Measurements from ENCODE around the gene NECTIN2.
"Not testable (repeated sequence)": the region's sequence is repeated elsewhere in the genome, so short reads cannot be mapped to it uniquely, and the experiment has no call there.

NECTIN2 gene

DNA sequence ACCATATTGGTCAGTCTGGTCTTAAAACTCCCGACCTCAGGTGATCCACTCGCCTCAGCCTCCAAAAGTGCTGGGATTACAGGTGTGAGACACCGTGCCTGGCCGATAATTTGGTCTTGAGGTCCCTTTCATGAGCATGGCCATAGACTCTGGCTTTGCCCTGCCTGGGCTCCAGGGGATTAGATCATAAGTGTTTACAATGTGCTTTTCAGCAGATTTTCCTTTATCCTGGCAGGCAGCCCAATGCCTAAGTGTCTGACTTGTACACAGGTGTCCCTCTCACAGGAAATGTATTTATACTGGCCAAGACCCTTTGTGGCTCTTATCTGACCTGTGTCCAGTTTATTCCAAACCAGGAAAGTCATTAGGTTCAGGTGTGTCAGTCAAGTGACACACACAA, 21.3 kb upstream of the NECTIN2 start:
- TF ChIP-seq EZH2phosphoT487 (IDR thresholded peaks at IDR 0.05; ENCODE audit: low read length) (no peak), EZH2 (optimal IDR thresholded peaks at IDR 0.05; ENCODE audit: low read depth, low read length) (no peak)
- TF ChIP-seq, protein P1, sequence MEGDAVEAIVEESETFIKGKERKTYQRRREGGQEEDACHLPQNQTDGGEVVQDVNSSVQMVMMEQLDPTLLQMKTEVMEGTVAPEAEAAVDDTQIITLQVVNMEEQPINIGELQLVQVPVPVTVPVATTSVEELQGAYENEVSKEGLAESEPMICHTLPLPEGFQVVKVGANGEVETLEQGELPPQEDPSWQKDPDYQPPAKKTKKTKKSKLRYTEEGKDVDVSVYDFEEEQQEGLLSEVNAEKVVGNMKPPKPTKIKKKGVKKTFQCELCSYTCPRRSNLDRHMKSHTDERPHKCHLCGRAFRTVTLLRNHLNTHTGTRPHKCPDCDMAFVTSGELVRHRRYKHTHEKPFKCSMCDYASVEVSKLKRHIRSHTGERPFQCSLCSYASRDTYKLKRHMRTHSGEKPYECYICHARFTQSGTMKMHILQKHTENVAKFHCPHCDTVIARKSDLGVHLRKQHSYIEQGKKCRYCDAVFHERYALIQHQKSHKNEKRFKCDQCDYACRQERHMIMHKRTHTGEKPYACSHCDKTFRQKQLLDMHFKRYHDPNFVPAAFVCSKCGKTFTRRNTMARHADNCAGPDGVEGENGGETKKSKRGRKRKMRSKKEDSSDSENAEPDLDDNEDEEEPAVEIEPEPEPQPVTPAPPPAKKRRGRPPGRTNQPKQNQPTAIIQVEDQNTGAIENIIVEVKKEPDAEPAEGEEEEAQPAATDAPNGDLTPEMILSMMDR (IDR thresholded peaks at IDR 0.05; ENCODE audit: low read length): no peak
- no peak overlapping the region for H2AFZ ChIP-seq (ENCODE audit: low read length)
- H3K79me2 ChIP-seq (ENCODE audit: low read length): no peaks in the 10 kb centered on the region
- no peak for DNase-seq
- no peak overlapping the region for H3K4me3 ChIP-seq (ENCODE audit: low read length)
- H3F3A ChIP-seq (ENCODE audit: insufficient read depth, low read length): no peaks in the 10 kb centered on the region
- no peak overlapping the region for H3K9ac ChIP-seq (ENCODE audit: low read length)
- H3K9me3 ChIP-seq (replicated peaks; ENCODE audit: insufficient read depth, low read length): no peaks in the 10 kb centered on the region
- H4K20me1 ChIP-seq (ENCODE audit: insufficient read depth, low read length): no peaks in the 10 kb centered on the region
- H3K36me3 ChIP-seq (replicated peaks; ENCODE audit: insufficient read depth, low read length): no peaks in the 10 kb centered on the region
- peaks cover 87% of the 10 kb centered on the region for H3K27me3 ChIP-seq (replicated peaks; ENCODE audit: insufficient read depth, low read length)
- H3K4me2 ChIP-seq (ENCODE audit: low read depth, low read length): no peak overlapping the region
- no peaks in the 10 kb centered on the region for H3K9me2 ChIP-seq (replicated peaks; ENCODE audit: insufficient read depth, low read length)
- no peak overlapping the region for H3K27ac ChIP-seq (ENCODE audit: low read length)
- H3K4me1 ChIP-seq (ENCODE audit: low read length): no peaks in the 10 kb centered on the region

DNA sequence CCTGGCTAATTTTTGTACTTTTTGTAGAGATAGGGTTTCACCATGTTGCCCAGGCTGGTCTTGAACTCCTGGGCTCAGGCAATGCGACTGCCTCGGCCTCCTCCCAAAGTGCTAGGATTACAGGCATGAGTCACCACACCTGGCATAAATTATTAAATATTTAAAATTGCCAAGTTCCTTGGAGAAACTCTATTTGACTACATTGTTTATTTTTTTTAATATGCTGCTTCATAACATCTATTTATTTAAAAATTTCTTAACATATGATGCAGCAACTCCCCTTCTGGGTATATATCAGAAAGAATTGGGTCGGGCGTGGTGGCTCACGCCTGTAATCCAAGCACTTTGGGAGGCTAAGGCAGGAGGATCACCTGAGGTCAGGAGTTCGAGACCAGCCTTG, 13.2 kb upstream of the NECTIN2 start:
- H3K9me2 ChIP-seq (replicated peaks; ENCODE audit: insufficient read depth, low read length); H3K9me3 ChIP-seq (replicated peaks; ENCODE audit: insufficient read depth, low read length); H3K27ac ChIP-seq (ENCODE audit: low read length); H3F3A ChIP-seq (ENCODE audit: insufficient read depth, low read length); H4K20me1 ChIP-seq (ENCODE audit: insufficient read depth, low read length); DNase-seq; H3K4me3 ChIP-seq (ENCODE audit: low read length); H3K9ac ChIP-seq (ENCODE audit: low read length); H3K79me2 ChIP-seq (ENCODE audit: low read length); H3K4me2 ChIP-seq (ENCODE audit: low read depth, low read length); H3K4me1 ChIP-seq (ENCODE audit: low read length); H2AFZ ChIP-seq (ENCODE audit: low read length); H3K36me3 ChIP-seq (replicated peaks; ENCODE audit: insufficient read depth, low read length): not testable (repeated sequence)
- H3K27me3 ChIP-seq (replicated peaks; ENCODE audit: insufficient read depth, low read length): peaks cover 82% of the 10 kb centered on the region

DNA sequence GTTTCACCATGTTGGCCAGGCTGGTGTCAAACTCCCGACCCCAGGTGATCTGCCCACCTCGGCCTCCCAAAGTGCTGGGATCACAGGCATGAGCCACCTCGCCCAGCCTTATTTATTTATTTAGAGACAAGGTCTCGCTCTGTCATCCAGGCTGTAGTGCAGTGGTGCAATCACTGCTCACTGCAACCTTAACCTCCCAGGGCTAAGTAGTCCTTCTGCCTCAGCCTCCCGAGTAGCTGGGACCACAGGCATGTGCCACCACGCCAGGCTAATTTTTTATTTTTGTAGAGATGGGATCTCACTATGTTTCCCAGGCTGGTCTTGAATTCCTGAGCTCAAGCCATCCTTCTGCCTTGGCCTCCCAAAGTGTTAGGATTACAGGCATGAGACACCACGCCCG, 11.7 kb upstream of the NECTIN2 start:
- not testable (repeated sequence) for H2AFZ ChIP-seq (ENCODE audit: low read length); H3K36me3 ChIP-seq (replicated peaks; ENCODE audit: insufficient read depth, low read length)

DNA sequence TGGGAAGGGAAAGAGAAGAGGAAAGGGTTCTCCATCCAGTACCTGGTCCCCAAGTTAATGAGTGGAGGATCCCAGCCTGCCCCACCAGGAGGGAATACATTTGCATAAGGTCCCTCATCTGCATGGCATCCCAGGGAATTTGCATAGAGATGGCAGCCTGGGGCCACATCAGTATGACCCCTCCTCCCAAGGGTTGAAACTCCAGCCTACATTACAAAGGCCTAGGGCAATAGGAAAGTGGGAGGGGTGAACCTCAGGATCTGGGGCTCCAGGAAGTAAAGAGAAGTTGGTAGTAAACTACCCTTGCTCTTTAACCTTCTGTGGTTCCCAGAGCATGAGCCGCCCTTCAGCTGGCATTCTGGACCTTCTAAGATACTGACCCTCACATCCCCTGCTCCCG, 6.8 kb upstream of the NECTIN2 start:
- H4K20me1 ChIP-seq (ENCODE audit: insufficient read depth, low read length): no peaks in the 10 kb centered on the region
- no peak overlapping the region for H3K9ac ChIP-seq (ENCODE audit: low read length)
- H3K4me3 ChIP-seq (ENCODE audit: low read length): no peak overlapping the region
- no peak for DNase-seq
- no peak overlapping the region for H2AFZ ChIP-seq (ENCODE audit: low read length)
- no peaks in the 10 kb centered on the region for H3K9me3 ChIP-seq (replicated peaks; ENCODE audit: insufficient read depth, low read length)
- no peaks in the 10 kb centered on the region for H3F3A ChIP-seq (ENCODE audit: insufficient read depth, low read length)
- no peak overlapping the region for H3K4me2 ChIP-seq (ENCODE audit: low read depth, low read length)
- H3K27ac ChIP-seq (ENCODE audit: low read length): no peak overlapping the region
- H3K79me2 ChIP-seq (ENCODE audit: low read length): no peaks in the 10 kb centered on the region
- peaks cover 61% of the 10 kb centered on the region for H3K27me3 ChIP-seq (replicated peaks; ENCODE audit: insufficient read depth, low read length)
- H3K9me2 ChIP-seq (replicated peaks; ENCODE audit: insufficient read depth, low read length): no peaks in the 10 kb centered on the region
- no peaks in the 10 kb centered on the region for H3K36me3 ChIP-seq (replicated peaks; ENCODE audit: insufficient read depth, low read length)
- TF ChIP-seq EZH2phosphoT487 (IDR thresholded peaks at IDR 0.05; ENCODE audit: low read length): no peak
- TF ChIP-seq EZH2 (optimal IDR thresholded peaks at IDR 0.05; ENCODE audit: low read depth, low read length): no peak
- TF ChIP-seq, protein P1 (IDR thresholded peaks at IDR 0.05; ENCODE audit: low read length): no peak
- H3K4me1 ChIP-seq (ENCODE audit: low read length): no peaks in the 10 kb centered on the region

More for the DNA sequence above, 11.7 kb upstream of the NECTIN2 start:
- not testable (repeated sequence) for H3K27ac ChIP-seq (ENCODE audit: low read length); DNase-seq; H3K9ac ChIP-seq (ENCODE audit: low read length); H3K9me3 ChIP-seq (replicated peaks; ENCODE audit: insufficient read depth, low read length); H3F3A ChIP-seq (ENCODE audit: insufficient read depth, low read length); H3K4me1 ChIP-seq (ENCODE audit: low read length); H3K4me3 ChIP-seq (ENCODE audit: low read length); H4K20me1 ChIP-seq (ENCODE audit: insufficient read depth, low read length); H3K9me2 ChIP-seq (replicated peaks; ENCODE audit: insufficient read depth, low read length); H3K4me2 ChIP-seq (ENCODE audit: low read depth, low read length); H3K79me2 ChIP-seq (ENCODE audit: low read length)
- H3K27me3 ChIP-seq (replicated peaks; ENCODE audit: insufficient read depth, low read length): peaks cover 82% of the 10 kb centered on the region
